GM12873 (cell line): ENCODE measurements around the gene CHMP4A.

ENCODE experiments used
- TF ChIP-seq, protein P1 (sequence below): IDR thresholded peaks from 2 replicates; pipeline ENCODE4 v1.5.1; 2012; ENCODE audit warnings: low read depth, mild to moderate bottlenecking, moderate library complexity, low read length, control low read depth; ENCODE audit not compliant: insufficient read depth; ENCODE audit errors: missing control alignments

Gene CHMP4A

DNA sequence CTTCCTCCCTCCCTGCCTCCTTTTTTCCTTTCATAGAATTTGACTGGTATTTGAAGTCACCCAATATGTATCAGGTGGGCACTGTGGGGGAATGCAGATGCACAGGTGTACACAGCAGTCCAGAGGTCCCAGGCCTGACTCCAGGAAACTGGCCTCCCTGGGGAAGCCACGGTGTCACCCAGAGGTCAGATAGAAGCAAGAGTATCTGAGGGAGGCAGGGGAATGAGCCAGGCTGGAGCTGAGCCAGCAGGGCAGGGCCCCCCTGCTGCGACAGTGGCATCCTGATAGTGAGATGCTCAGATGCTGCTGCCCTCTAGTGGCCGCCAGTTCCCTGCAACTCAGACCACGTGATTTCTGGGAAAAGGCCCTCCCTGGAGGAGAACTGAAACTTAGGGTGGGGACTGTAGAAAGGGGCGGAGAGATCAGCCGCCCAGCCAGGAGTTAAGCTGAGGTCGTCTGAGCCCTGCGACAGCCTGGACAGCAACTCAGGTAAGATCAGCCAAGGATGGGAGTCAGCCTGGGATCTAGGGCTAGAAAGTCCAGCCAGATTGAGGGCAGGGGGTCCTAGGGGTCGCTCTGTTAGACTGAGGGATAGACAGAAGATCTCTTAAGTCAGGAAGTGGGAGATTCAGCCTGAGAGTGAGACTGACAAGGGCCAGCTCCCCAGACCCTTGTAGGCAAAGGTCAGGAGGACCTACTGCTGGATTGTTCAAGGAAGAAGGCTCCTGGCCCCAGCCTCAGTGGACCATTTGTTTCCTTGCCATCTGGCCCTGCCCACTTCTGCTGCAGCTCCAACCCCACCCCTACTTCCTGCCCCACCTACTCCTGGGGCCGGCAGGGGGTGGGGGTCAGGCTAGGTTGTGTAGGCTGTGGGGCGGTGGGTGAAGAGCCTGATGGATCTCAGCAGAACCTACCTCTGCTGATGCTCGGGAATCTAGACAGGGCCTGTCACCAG lies 52.2 kb downstream of the CHMP4A start, which contains the start of gene IRF9:
Gene IRF9, plus strand, starts transcription at position 416 of the 955 bp plus-strand sequence. CDS start 880 bp downstream, outside the sequence.
- TF ChIP-seq, protein P1, sequence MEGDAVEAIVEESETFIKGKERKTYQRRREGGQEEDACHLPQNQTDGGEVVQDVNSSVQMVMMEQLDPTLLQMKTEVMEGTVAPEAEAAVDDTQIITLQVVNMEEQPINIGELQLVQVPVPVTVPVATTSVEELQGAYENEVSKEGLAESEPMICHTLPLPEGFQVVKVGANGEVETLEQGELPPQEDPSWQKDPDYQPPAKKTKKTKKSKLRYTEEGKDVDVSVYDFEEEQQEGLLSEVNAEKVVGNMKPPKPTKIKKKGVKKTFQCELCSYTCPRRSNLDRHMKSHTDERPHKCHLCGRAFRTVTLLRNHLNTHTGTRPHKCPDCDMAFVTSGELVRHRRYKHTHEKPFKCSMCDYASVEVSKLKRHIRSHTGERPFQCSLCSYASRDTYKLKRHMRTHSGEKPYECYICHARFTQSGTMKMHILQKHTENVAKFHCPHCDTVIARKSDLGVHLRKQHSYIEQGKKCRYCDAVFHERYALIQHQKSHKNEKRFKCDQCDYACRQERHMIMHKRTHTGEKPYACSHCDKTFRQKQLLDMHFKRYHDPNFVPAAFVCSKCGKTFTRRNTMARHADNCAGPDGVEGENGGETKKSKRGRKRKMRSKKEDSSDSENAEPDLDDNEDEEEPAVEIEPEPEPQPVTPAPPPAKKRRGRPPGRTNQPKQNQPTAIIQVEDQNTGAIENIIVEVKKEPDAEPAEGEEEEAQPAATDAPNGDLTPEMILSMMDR, result peak; percentile 94

DNA sequence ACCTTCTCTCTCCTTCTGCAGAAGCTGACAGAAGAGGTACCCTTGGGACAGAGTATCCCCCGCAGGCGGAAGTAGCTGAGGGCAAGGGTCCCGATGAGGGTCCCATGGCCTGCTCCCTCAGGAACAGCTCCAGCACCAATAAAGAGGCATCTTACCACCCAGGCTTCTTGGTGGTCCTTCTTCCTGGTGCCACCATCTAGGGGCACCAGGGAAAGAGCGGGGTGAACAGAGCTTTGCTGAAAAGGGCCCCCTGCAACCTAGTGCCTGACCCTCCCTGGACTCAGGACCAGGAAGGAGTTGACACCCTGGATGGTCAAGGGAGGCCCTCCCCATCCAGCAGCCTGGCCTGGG lies 52.8 kb downstream of the CHMP4A start:
- TF ChIP-seq, protein P1, result no peak

DNA sequence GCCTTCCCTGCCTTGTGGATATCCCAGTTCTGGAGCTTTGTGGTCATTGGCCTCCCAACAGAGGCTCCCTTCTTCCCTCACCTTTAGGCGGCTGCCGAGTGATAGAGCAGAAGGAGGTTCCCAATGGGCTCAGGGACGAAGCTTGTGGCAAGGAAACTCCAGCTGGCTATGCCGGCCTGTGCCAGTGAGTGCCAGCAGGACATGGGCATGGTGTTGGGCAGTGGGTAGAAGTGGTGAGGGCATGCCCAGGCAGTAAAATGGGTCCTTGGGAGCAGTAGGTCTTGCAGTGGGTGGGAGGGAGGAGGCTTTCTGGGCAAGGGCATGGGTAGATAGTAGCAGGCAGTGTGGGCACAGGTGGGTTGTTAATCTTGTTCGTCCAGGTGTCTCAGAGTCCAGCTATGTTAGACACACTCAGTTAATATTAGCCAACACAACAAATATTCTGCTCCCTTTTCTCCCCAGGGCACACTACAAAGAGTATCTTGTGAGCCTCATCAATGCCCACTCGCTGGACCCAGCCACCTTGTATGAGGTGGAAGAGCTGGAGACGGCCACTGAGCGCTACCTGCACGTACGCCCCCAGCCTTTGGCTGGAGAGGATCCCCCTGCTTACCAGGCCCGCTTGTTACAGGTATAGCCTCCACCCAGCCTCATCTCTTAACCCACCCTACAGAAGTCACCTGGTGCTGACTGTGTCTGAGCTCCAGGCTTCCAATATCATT lies 53.4 kb downstream of the CHMP4A start:
- TF ChIP-seq, protein P1, result no peak
